Subcutaneous abdominal adipose tissue (tissue), 5 donors: ENCODE results near the gene MMP24.

Experiments used
- H3K27ac ChIP-seq: one replicate; pipeline ENCODE4 v1.7.0; 2013; ENCODE audit warnings: low read depth, mild to moderate bottlenecking, inconsistent platforms, low read length, moderate library complexity
- H3K27me3 ChIP-seq, 5 donors: one replicate each; pipeline ENCODE4 v1.7.0; 2013; ENCODE audit warnings: low read length in 5 of 5, inconsistent platforms in 1 of 5; ENCODE audit not compliant: control insufficient read depth in 5 of 5, insufficient read depth in 4 of 5
- H3K36me3 ChIP-seq, 5 donors: one replicate each; pipeline ENCODE4 v1.7.0; 2013; ENCODE audit warnings: low read length in 5 of 5; ENCODE audit not compliant: control insufficient read depth in 5 of 5, insufficient read depth in 5 of 5
- H3K4me1 ChIP-seq, 5 donors: one replicate each; pipeline ENCODE4 v1.7.0; 2013; ENCODE audit warnings: low read length in 5 of 5, mild to moderate bottlenecking in 3 of 5, moderate library complexity in 1 of 5; ENCODE audit not compliant: control insufficient read depth in 5 of 5, insufficient read depth in 5 of 5
- H3K4me3 ChIP-seq, 5 donors: one replicate each; pipeline ENCODE4 v1.7.0; 2013; ENCODE audit warnings: low read length in 5 of 5, low read depth in 1 of 5
- H3K9ac ChIP-seq, 5 donors: one replicate each; pipeline ENCODE4 v1.7.0; 2013; ENCODE audit warnings: low read length in 5 of 5, mild to moderate bottlenecking in 4 of 5, moderate library complexity in 3 of 5
- H3K9me3 ChIP-seq, 5 donors: one replicate each; pipeline ENCODE4 v1.7.0; 2013; ENCODE audit warnings: low read length in 5 of 5; ENCODE audit not compliant: control insufficient read depth in 5 of 5
- donor health status: healthy.
- donor health status: healthy.
- donor health status: healthy.
- donor health status: healthy.
- donor health status: healthy.

The MMP24 gene

DNA sequence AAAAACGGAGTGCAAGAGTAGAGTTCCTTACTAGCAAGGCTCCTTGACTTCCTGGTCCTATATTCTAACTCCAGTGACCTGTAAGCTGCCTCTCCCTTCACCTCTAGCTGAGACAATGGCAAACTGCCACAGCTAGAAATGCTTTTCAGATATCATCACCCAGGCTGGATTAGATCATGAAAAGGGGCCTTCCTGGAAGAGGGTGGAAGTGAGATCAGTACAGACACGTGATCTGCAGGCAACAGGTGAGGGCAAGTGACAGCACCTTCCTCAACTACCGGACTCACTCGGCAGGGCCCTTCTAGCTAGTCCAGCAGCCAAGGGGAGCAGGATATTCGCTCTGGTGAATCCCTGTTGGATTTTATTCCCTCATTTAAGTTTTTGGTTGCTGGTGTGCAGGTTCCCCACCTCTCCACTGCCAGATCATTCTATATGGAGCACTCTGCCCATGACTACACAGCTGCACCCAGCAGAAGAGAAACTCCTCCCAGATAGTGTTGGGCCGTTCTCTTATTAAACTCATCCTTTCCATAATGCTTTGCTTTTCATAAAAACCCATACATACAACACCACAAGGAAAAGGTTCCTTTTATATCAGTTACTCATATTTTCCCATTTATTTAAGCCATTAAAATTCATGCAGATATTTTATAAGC lies 92.1 kb downstream of the MMP24 start:
- no peak overlapping the region for H3K27ac ChIP-seq
- H3K4me1 ChIP-seq = peaks cover 0 to 8% (median 0%) of the 10 kb centered on the region in 5 donors
- no peaks in the 10 kb centered on the region for H3K9me3 ChIP-seq
- peaks cover 0 to 20% (median 9%) of the 10 kb centered on the region in 5 donors for H3K36me3 ChIP-seq
- H3K4me3 ChIP-seq = no peak overlapping the region
- H3K27me3 ChIP-seq = no peaks in the 10 kb centered on the region
- H3K9ac ChIP-seq = no peak overlapping the region

DNA sequence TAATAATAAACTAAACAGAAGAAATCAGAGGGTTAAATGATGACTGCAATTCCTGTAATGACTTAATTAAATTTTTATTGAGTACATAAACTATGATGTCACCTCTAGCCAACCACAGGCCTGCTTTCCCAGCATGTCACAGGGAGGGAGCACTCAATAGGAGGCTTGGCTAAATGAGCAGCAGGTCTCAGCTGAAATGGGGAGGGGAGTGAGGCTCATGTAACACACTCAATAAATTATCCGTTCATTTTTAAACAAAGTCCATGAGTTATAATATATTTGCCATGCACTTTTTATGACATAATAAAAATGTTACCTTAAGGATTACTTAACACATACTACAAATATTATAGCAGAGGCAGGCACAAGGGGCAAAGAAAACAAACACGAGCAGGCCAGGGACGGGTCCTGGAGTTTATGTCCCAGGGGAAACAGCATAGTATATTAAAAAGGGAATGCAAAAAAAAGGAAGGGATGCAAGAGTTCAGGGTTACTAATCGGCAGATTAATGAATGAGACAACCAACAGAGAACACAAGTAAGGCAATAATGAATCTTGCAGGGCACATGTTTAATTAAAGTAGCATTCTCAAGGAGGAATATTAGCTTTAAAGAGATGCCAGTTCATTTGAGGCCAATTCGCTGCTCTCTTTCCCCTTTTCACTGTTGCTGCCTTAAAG lies 92.8 kb downstream of the MMP24 start:
- Histone ChIP-seq H3K27me3 (no peaks in the 10 kb centered on the region), H3K9ac (no peak overlapping the region)

GRCh38 chr20:35319871-35320197 lies 93.3 kb downstream of the MMP24 start:
- no peak overlapping the region for H3K4me3 ChIP-seq
- peaks cover 0 to 4% (median 0%) of the 10 kb centered on the region in 5 donors for H3K4me1 ChIP-seq
- no peak overlapping the region for H3K27ac ChIP-seq
- H3K27me3 ChIP-seq = no peaks in the 10 kb centered on the region
- no peak overlapping the region for H3K9ac ChIP-seq
- H3K9me3 ChIP-seq = no peaks in the 10 kb centered on the region
- H3K36me3 ChIP-seq = peaks cover 0 to 14% (median 7%) of the 10 kb centered on the region in 5 donors

More for the DNA sequence above, 92.8 kb downstream of the MMP24 start:
- Histone ChIP-seq H3K4me3 (no peak overlapping the region), H3K27ac (no peak overlapping the region), H3K4me1 (peaks cover 0 to 6% (median 0%) of the 10 kb centered on the region in 5 donors), H3K9me3 (no peaks in the 10 kb centered on the region), H3K36me3 (peaks cover 0 to 15% (median 8%) of the 10 kb centered on the region in 5 donors)

- Histone ChIP-seq H3K4me3 (no peak overlapping the region), H3K4me1 (no peaks in the 10 kb centered on the region), H3K9me3 (no peaks in the 10 kb centered on the region), H3K9ac (no peak overlapping the region), H3K27ac (no peak overlapping the region), H3K36me3 (peaks cover 0 to 18% (median 7%) of the 10 kb centered on the region in 5 donors), H3K27me3 (no peaks in the 10 kb centered on the region)
Observed at GRCh38 chr20:35320396-35321126, 94.1 kb downstream of the MMP24 start.

DNA sequence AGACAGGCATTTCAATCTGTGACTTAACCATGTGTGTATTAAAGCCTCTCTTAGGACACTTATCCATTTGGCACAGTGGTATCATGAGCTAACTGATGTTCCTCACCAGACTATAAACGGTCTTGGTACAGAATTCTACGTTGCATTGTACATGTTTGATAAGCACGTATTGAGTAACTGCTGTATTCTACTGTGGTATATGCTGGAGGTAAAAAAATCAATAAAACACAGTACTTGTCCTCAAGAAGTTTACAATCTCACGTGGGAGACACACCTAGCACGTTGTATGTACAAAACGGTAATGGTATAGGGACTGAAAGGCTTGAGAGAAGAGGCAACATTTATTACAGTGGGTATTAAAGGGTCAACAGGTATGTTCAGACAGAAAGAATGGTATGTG lies 98.9 kb downstream of the MMP24 start:
- Histone ChIP-seq H3K9ac (no peak overlapping the region), H3K27me3 (no peaks in the 10 kb centered on the region), H3K36me3 (peaks cover 0 to 15% (median 5%) of the 10 kb centered on the region in 5 donors), H3K27ac (no peak overlapping the region), H3K9me3 (no peaks in the 10 kb centered on the region), H3K4me3 (no peak overlapping the region), H3K4me1 (no peaks in the 10 kb centered on the region)

- H3K9ac ChIP-seq = no peak overlapping the region
- no peaks in the 10 kb centered on the region for H3K4me1 ChIP-seq
- H3K36me3 ChIP-seq = peaks cover 0 to 15% (median 2%) of the 10 kb centered on the region in 5 donors
- no peak overlapping the region for H3K27ac ChIP-seq
- H3K4me3 ChIP-seq = no peak overlapping the region
- no peaks in the 10 kb centered on the region for H3K27me3 ChIP-seq
- no peaks in the 10 kb centered on the region for H3K9me3 ChIP-seq
Observed at GRCh38 chr20:35326021-35326739, 99.7 kb downstream of the MMP24 start.
